Right kidney (tissue), 1 donor: ENCODE measurements around the gene GMDS.
A peak's percentile ranks its signal among the peaks of the same experiment; 100 is the strongest.

Source experiments
- DNase-seq: peaks from one replicate; pipeline ENCODE4 v3.0.0-alpha.2; 2016

GMDS gene

GRCh38 chr6:2037237-2037926 is 208.0 kb downstream of the GMDS start:
- peak; percentile 42 for DNase-seq

- DNase-seq: no peak
Observed at GRCh38 chr6:2036710-2037023, 208.7 kb downstream of the GMDS start.

GRCh38 chr6:2035826-2036709 is 209.3 kb downstream of the GMDS start:
- DNase-seq: no peak

- DNase-seq: no peak
Observed at GRCh38 chr6:2035046-2035445, 210.4 kb downstream of the GMDS start.

- DNase-seq: no peak
Observed at GRCh38 chr6:2034256-2034655, 211.1 kb downstream of the GMDS start.

GRCh38 chr6:2033544-2033943 is 211.9 kb downstream of the GMDS start:
- DNase-seq: no peak

GRCh38 chr6:2030682-2031244 is 214.6 kb downstream of the GMDS start:
- DNase-seq: no peak

- no peak for DNase-seq
Observed at GRCh38 chr6:2029952-2030351, 215.5 kb downstream of the GMDS start.

GRCh38 chr6:2029130-2029794 is 216.1 kb downstream of the GMDS start:
- DNase-seq: no peak

- DNase-seq: no peak
Observed at GRCh38 chr6:2028457-2029038, 216.9 kb downstream of the GMDS start.

- DNase-seq: no peak
Observed at GRCh38 chr6:2026133-2026532, 219.3 kb downstream of the GMDS start.

- no peak for DNase-seq
Observed at GRCh38 chr6:2021713-2022125, 223.7 kb downstream of the GMDS start.

GRCh38 chr6:2020909-2021308 is 224.5 kb downstream of the GMDS start:
- no peak for DNase-seq

- no peak for DNase-seq
Observed at GRCh38 chr6:2019051-2019450, 226.4 kb downstream of the GMDS start.

- DNase-seq: no peak
Observed at GRCh38 chr6:2016040-2016439, 229.4 kb downstream of the GMDS start.

GRCh38 chr6:2008383-2008976 is 236.9 kb downstream of the GMDS start:
- no peak for DNase-seq

- no peak for DNase-seq
Observed at GRCh38 chr6:2007165-2007564, 238.2 kb downstream of the GMDS start.

- no peak for DNase-seq
Observed at GRCh38 chr6:2004888-2005287, 240.5 kb downstream of the GMDS start.

GRCh38 chr6:2000962-2001361 is 244.4 kb downstream of the GMDS start:
- no peak for DNase-seq

GRCh38 chr6:1997702-1998101 is 247.7 kb downstream of the GMDS start:
- no peak for DNase-seq

GRCh38 chr6:1995636-1996035 is 249.8 kb downstream of the GMDS start:
- DNase-seq: no peak

GRCh38 chr6:1993042-1993441 is 252.4 kb downstream of the GMDS start:
- DNase-seq: no peak
